NCI-H1417 treated with DMSO at 0.1 percent for 48 hours (cell line): ENCODE results near the gene USP5.
A peak's percentile ranks its signal among the peaks of the same experiment; 100 is the strongest.

ENCODE experiments used
- DNase-seq: peaks from one replicate; lab custom pipeline; 2025; lab: John Stamatoyannopoulos, UW

USP5 gene, protein sequence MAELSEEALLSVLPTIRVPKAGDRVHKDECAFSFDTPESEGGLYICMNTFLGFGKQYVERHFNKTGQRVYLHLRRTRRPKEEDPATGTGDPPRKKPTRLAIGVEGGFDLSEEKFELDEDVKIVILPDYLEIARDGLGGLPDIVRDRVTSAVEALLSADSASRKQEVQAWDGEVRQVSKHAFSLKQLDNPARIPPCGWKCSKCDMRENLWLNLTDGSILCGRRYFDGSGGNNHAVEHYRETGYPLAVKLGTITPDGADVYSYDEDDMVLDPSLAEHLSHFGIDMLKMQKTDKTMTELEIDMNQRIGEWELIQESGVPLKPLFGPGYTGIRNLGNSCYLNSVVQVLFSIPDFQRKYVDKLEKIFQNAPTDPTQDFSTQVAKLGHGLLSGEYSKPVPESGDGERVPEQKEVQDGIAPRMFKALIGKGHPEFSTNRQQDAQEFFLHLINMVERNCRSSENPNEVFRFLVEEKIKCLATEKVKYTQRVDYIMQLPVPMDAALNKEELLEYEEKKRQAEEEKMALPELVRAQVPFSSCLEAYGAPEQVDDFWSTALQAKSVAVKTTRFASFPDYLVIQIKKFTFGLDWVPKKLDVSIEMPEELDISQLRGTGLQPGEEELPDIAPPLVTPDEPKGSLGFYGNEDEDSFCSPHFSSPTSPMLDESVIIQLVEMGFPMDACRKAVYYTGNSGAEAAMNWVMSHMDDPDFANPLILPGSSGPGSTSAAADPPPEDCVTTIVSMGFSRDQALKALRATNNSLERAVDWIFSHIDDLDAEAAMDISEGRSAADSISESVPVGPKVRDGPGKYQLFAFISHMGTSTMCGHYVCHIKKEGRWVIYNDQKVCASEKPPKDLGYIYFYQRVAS

DNA sequence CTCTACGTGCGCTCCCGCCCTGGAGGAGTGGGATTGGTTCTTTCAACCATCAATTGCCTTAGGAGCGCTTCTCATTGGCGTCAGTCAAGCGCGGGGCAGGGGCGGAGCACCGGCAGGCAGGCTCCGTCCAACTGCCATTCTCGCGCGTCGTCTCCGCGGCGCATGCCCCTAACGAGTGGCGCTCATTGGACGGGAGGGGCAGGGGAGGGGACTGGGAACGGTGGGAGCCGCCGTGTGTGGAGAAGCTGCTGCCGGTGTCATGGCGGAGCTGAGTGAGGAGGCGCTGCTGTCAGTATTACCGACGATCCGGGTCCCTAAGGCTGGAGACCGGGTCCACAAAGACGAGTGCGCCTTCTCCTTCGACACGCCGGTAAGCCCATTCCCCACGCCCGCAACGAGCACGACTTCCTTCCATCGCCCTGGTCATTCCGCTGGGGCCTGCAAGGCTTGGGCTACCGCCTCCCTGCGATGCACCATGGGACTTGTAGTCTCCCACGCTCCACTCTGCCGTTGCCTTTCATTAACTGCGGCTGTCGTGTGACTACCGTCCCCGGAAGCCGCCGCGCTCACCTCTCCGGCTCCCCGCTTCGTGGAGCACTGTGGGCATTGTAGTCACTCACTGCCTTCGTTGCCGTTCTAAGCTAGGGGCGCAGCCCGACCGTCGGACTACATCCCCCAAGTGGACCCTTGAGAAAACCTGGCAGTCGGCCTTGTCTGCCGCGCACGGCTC, at the start of gene USP5:
Gene USP5, plus strand, starts transcription at position 230 of the 730 bp plus-strand sequence. Its CDS starts 30 bp downstream, at position 260.
- peak; percentile 98 for DNase-seq

- DNase-seq = no peak
These were observed 44.8 kb upstream of the USP5 start for GRCh38 chr12:6807170-6807569.

- no peak for DNase-seq
These were observed 42.9 kb upstream of the USP5 start for GRCh38 chr12:6809056-6809455.

GRCh38 chr12:6810758-6811157, 41.2 kb upstream of the USP5 start:
- DNase-seq = no peak

DNA sequence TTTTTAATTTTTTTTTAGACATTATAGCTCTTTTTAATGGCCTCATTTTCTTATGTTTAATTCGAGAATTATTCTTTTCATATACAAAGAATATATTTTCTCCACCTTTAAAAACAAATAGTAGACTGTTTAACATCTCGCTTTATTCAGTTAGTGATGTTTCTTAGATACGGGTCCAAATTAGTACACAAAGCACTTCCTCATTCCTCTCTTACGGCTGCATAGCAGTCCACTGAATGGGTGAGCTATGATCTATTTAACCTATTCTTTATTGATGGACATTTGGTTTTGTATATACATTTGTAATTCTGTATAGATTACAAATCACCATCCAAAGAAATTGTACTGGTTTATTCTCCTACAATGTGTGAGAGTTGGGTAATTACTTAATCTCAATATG, 38.6 kb upstream of the USP5 start:
- no peak for DNase-seq

DNA sequence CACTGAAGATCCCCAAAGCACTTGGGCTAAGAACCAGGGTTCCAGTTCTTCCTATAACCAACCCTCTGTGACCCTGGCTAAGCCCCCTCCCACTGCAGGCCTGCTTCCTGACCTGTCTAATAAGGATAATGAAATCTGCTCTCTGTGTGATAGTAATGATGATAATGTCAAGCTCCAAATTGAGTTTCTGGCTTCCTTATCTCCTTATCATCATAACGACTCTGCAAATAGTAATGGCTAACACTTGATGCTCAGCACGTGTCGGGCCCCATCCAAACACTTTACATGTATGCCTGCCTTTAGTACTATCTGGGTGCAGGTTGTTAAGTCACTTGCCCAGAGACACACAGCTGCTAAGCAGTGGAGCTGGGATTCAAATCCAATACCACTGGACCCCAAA, 35.4 kb upstream of the USP5 start:
- no peak for DNase-seq

DNA sequence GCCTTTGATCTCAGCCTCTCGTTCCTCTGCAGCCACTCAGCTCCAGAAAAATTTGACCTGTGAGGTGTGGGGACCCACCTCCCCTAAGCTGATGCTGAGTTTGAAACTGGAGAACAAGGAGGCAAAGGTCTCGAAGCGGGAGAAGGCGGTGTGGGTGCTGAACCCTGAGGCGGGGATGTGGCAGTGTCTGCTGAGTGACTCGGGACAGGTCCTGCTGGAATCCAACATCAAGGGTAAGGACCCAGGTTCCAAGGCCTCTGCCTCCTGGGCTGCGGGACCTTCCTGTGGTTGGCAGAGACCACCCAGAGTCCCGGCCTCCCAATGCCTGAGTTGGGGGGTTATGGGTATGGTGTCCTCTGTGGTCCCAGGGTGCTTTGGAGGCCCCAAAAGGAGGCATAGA, 34.9 kb upstream of the USP5 start:
- DNase-seq = no peak

- DNase-seq = no peak
These were observed 34.2 kb upstream of the USP5 start for GRCh38 chr12:6817662-6818157.

DNA sequence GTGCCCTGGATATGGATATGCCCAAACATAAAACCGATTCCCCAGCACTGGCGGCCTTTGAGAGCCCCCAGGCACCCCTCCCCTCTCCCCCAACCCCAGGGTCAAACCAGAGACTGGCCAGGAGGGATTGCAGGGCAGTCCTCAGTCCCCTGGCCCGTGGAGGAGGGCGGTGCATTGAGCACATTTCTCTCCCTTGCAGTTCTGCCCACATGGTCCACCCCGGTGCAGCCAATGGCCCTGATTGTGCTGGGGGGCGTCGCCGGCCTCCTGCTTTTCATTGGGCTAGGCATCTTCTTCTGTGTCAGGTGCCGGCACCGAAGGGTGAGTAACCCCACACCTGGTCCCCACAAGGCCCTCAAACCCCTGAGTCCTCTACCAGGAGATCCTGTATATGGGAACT, 33.7 kb upstream of the USP5 start:
- DNase-seq = no peak

GRCh38 chr12:6818645-6819044, 33.3 kb upstream of the USP5 start:
- DNase-seq = no peak

DNA sequence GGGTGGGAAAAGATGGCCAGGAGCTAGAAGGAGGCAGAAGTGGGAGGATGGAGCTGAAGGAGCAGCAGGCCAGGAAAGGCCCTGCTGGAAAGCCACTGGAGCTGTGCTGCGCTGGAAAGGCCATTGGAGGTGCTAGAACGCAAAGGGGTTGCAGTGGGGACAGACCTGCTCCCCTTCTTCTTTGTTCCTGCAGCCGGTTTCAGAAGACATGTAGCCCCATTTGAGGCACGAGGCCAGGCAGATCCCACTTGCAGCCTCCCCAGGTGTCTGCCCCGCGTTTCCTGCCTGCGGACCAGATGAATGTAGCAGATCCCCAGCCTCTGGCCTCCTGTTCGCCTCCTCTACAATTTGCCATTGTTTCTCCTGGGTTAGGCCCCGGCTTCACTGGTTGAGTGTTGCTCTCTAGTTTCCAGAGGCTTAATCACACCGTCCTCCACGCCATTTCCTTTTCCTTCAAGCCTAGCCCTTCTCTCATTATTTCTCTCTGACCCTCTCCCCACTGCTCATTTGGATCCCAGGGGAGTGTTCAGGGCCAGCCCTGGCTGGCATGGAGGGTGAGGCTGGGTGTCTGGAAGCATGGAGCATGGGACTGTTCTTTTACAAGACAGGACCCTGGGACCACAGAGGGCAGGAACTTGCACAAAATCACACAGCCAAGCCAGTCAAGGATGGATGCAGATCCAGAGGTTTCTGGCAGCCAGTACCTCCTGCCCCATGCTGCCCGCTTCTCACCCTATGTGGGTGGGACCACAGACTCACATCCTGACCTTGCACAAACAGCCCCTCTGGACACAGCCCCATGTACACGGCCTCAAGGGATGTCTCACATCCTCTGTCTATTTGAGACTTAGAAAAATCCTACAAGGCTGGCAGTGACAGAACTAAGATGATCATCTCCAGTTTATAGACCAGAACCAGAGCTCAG, 32.6 kb upstream of the USP5 start:
- no peak for DNase-seq

- DNase-seq = no peak
These were observed 31.8 kb upstream of the USP5 start for GRCh38 chr12:6820166-6820565.

DNA sequence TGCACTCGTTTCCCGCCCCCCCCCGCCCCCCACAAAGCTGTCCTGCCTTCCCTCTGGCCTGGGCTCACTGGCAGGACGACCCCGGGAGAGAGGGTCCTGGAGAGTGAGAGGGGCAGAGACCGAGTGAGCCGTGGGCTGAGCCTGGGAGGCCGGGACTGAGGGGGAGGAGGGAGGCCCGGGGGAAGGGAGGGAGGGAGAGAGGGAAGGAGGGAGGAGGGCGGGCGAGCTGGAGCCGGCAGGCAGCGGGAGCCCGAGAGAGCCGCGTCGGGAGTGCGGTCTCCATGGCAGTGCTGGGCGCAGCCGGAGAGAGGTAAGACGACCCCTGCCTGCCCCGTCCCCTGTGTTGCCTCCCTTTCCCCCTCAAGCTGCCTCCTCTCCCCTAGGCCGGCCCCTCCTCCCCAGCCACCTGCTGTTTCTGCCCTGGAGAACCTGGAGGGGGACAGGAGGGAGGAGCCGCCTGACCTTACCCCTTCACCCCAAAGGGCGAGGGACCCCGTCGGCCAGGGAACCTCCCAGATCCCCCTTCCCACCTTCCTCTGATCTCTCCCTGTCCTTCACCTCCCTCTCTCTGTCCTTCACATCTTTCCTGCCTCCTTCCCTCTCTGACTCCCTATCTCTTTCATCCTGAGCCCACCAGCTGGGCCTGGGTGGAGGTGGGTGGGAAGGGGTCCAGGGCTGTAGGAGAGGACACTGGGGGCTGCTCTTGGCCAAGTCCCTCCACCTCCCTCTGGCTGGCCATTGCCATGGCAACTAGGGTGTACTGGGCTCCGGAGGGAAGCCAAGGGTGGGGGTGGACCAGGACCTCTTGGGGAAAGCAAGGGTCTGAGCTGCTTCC, 30.1 kb upstream of the USP5 start, which contains the start of gene GPR162:
Gene GPR162, plus strand, starts transcription at position 231 of the 835 bp plus-strand sequence. CDS start 2,078 bp downstream, outside the sequence.
- no peak for DNase-seq

DNA sequence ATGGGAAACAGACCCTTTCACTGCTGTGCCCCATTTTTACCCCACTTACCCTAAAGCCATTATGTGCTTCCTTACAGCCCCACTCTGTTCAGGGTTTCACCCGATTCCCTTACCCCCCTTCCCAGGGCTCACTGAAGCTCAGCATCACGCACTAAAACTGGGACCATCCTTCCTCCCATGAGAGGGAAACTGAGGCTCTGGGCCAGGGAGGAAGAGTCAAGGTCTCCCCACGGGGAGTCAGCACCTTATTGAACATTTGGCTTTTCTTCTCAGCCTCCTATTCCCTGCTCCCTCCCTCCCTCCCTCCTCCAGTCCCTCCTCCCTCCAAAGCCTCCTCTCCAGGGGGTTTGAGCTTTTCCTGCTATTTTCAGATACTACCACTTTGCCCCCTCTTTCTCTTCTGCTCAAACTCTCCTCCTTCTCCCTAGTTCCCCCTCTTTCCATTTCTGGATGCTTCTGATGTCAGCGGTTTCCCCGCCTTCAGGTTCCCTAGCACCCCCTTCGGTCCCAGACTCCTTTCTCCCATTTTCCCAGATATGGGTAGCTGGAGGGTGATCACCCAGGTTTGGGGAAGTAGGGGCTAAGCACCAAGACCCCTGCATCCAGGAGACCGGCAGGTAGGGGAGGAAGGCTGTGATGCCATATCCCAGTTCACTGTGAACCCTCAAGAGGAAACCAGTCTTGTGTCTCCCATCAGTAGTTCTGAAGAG, 29.4 kb upstream of the USP5 start:
- DNase-seq = no peak

DNA sequence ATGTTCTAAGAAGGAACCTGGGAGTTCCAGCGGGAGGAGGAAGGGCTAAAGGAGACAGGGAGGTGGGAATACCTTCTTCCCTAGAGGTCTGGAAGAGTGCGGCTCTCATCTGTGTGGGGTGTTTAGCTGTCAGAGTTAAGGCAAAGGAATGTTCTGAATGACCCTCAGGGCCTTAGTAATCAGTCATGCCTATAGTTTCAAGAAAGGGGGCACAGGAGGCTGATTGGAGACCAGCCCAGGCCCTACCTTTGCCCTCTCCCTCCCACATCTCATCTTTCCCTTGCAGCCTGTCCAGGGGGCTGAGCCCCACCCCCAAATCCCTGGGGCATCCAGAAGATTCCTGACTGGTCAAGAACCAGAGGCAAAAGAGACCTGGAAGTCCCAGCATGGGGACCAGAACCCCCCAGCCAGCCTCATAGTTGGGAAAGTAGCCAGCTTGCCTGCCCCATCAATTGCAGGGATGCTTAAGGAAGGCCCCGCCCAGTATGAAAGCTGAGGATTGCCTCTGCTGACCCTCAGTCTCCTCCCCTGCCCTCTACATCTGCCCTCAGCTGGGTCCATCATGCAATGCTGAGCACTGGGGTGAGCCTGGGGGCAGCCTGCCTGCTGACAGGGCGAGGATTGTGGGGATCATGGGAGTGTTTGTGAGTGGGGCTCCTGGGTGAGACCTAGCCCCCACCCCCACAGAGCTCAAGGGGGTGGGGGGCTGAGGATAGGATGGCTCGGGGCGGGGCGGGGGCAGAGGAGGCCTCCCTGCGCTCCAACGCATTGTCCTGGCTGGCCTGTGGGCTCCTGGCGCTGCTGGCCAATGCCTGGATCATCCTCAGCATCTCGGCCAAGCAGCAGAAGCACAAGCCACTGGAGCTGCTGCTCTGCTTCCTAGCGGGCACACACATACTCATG, 28.5 kb upstream of the USP5 start:
- DNase-seq = no peak

GRCh38 chr12:6824085-6824775, 27.7 kb upstream of the USP5 start:
- DNase-seq = no peak

- no peak for DNase-seq
These were observed 27.0 kb upstream of the USP5 start for GRCh38 chr12:6824901-6825381.
